ENCODE measurements around the gene DCDC2. TPM values are rescaled to one million over a fixed set of nuclear protein-coding genes. Genes with fewer than 3 reads are reported as not detected.

DCDC2 gene
- total and polyA plus RNA-seq, 9 donors, result 0.19 to 12.4 (median 1.1) TPM; not detected in 1

- Histone ChIP-seq H3K4me1 (ENCODE audit: insufficient read depth) (no peaks in the 10 kb centered on the region), H3K4me3 (no peak overlapping the region), H3K27ac (no peak overlapping the region), H3K36me3 (no peaks in the 10 kb centered on the region), H3K27me3 (no peaks in the 10 kb centered on the region), H3K9me3 (no peaks in the 10 kb centered on the region)
- no peak for DNase-seq
- TF ChIP-seq EP300 (IDR thresholded peaks at IDR 0.05), result no peak
- no peak for TF ChIP-seq POLR2A (IDR thresholded peaks at IDR 0.05)
- no peak for TF ChIP-seq CTCF (IDR thresholded peaks at IDR 0.05)
- intact Hi-C loops (cut with DNase I), result no loop called here
- WGBS, 3 donors, result 88 to 91% (median 90%) methylated on average over 4 of the region's 4 CpGs
Measured at GRCh38 chr6:24257282-24257681, 100.6 kb downstream of the DCDC2 start.

- no peaks in the 10 kb centered on the region for H3K27me3 ChIP-seq
- H3K4me3 ChIP-seq, result no peak overlapping the region
- no peak overlapping the region for H3K27ac ChIP-seq
- intact Hi-C loops (cut with DNase I), result no loop called here
- 86 to 93% (median 87%) methylated on average over 1 of the region's 1 CpG for WGBS, 3 donors
- TF ChIP-seq EP300 (IDR thresholded peaks at IDR 0.05), result no peak
- TF ChIP-seq POLR2A (IDR thresholded peaks at IDR 0.05), result no peak
- no peak for TF ChIP-seq CTCF (IDR thresholded peaks at IDR 0.05)
- DNase-seq, result no peak
- H3K4me1 ChIP-seq (ENCODE audit: insufficient read depth), result no peaks in the 10 kb centered on the region
- no peaks in the 10 kb centered on the region for H3K36me3 ChIP-seq
- no peaks in the 10 kb centered on the region for H3K9me3 ChIP-seq
Measured at GRCh38 chr6:24255676-24256075, 102.2 kb downstream of the DCDC2 start.

GRCh38 chr6:24253360-24253759 lies 104.5 kb downstream of the DCDC2 start:
- intact Hi-C loops (cut with DNase I), result no loop called here
- Histone ChIP-seq H3K36me3 (no peaks in the 10 kb centered on the region), H3K4me3 (no peak overlapping the region), H3K27me3 (no peaks in the 10 kb centered on the region), H3K9me3 (no peaks in the 10 kb centered on the region), H3K27ac (no peak overlapping the region), H3K4me1 (ENCODE audit: insufficient read depth) (no peaks in the 10 kb centered on the region)
- DNase-seq, result no peak
- no peak for TF ChIP-seq POLR2A (IDR thresholded peaks at IDR 0.05)
- TF ChIP-seq EP300 (IDR thresholded peaks at IDR 0.05), result no peak
- TF ChIP-seq CTCF (IDR thresholded peaks at IDR 0.05), result no peak

GRCh38 chr6:24252280-24252679 lies 105.6 kb downstream of the DCDC2 start:
- Histone ChIP-seq H3K36me3 (no peaks in the 10 kb centered on the region), H3K27ac (no peak overlapping the region), H3K4me3 (no peak overlapping the region), H3K9me3 (no peaks in the 10 kb centered on the region), H3K27me3 (no peaks in the 10 kb centered on the region), H3K4me1 (ENCODE audit: insufficient read depth) (no peaks in the 10 kb centered on the region)
- intact Hi-C loops (cut with DNase I), result no loop called here
- WGBS, 3 donors, result 83 to 87% (median 84%) methylated on average over 1 of the region's 1 CpG
- TF ChIP-seq CTCF (IDR thresholded peaks at IDR 0.05), result no peak
- no peak for TF ChIP-seq EP300 (IDR thresholded peaks at IDR 0.05)
- TF ChIP-seq POLR2A (IDR thresholded peaks at IDR 0.05), result no peak
- no peak for DNase-seq

GRCh38 chr6:24251339-24251738 lies 106.5 kb downstream of the DCDC2 start:
- Histone ChIP-seq H3K27ac (no peak overlapping the region), H3K4me3 (no peak overlapping the region), H3K36me3 (no peaks in the 10 kb centered on the region), H3K27me3 (no peaks in the 10 kb centered on the region), H3K4me1 (ENCODE audit: insufficient read depth) (no peaks in the 10 kb centered on the region), H3K9me3 (no peaks in the 10 kb centered on the region)
- TF ChIP-seq CTCF (IDR thresholded peaks at IDR 0.05) (no peak), POLR2A (IDR thresholded peaks at IDR 0.05) (no peak), EP300 (IDR thresholded peaks at IDR 0.05) (no peak)
- intact Hi-C loops (cut with DNase I), result no loop called here
- no peak for DNase-seq
- WGBS, 3 donors, result 68 to 76% (median 76%) methylated on average over 2 of the region's 2 CpGs

Measured in ovary (tissue), 9 donors.